Mucosa of rectum (tissue), 2 donors: ENCODE measurements around the gene WDR72.
A peak's percentile ranks its signal among the peaks of the same experiment; 100 is the strongest.

Experiments used
- H3K27ac ChIP-seq, 2 donors: one replicate each; pipeline ENCODE4 v1.7.0; 2013; ENCODE audit warnings: inconsistent platforms in 2 of 2, low read depth in 2 of 2, low read length in 2 of 2
- H3K27me3 ChIP-seq, 2 donors: one replicate each; pipeline ENCODE4 v1.7.0; 2013; ENCODE audit warnings: low read length in 2 of 2; ENCODE audit not compliant: control insufficient read depth in 2 of 2, insufficient read depth in 2 of 2
- H3K36me3 ChIP-seq, 2 donors: one replicate each; pipeline ENCODE4 v1.7.0; 2013; ENCODE audit warnings: low read length in 2 of 2; ENCODE audit not compliant: control insufficient read depth in 2 of 2, insufficient read depth in 2 of 2
- H3K4me1 ChIP-seq, 2 donors: one replicate each; pipeline ENCODE4 v1.7.0; 2013; ENCODE audit warnings: low read length in 2 of 2, mild to moderate bottlenecking in 1 of 2; ENCODE audit not compliant: control insufficient read depth in 2 of 2, insufficient read depth in 2 of 2
- H3K4me3 ChIP-seq, 2 donors: one replicate each; pipeline ENCODE4 v1.7.0; 2013; ENCODE audit warnings: low read length in 2 of 2
- H3K9ac ChIP-seq, 2 donors: one replicate each; pipeline ENCODE4 v1.7.0; 2013; ENCODE audit warnings: low read length in 2 of 2, low read depth in 1 of 2, mild to moderate bottlenecking in 1 of 2
- H3K9me3 ChIP-seq, 2 donors: one replicate each; pipeline ENCODE4 v1.7.0; 2013; ENCODE audit warnings: low read length in 2 of 2; ENCODE audit not compliant: control insufficient read depth in 2 of 2
- donor health status: healthy.
- donor health status: Normal muscosa, but diverticular disease.

Gene WDR72

GRCh38 chr15:53611145-53611920 lies 148.1 kb downstream of the WDR72 start:
- H3K27ac ChIP-seq: no peak overlapping the region
- H3K36me3 ChIP-seq: no peaks in the 10 kb centered on the region
- no peak overlapping the region for H3K9ac ChIP-seq
- H3K27me3 ChIP-seq: no peaks in the 10 kb centered on the region
- H3K4me1 ChIP-seq: no peaks in the 10 kb centered on the region
- H3K4me3 ChIP-seq: no peak overlapping the region
- H3K9me3 ChIP-seq: no peaks in the 10 kb centered on the region

GRCh38 chr15:53591041-53591440 lies 168.4 kb downstream of the WDR72 start:
- H3K9me3 ChIP-seq: no peaks in the 10 kb centered on the region
- H3K4me3 ChIP-seq: no peak overlapping the region
- H3K4me1 ChIP-seq: peaks cover 0 to 3% of the 10 kb centered on the region in 2 donors
- no peaks in the 10 kb centered on the region for H3K27me3 ChIP-seq
- no peak overlapping the region for H3K9ac ChIP-seq
- H3K36me3 ChIP-seq: no peaks in the 10 kb centered on the region
- no peak overlapping the region for H3K27ac ChIP-seq

- H3K4me1 ChIP-seq: peaks cover 0 to 3% of the 10 kb centered on the region in 2 donors
- no peaks in the 10 kb centered on the region for H3K27me3 ChIP-seq
- no peaks in the 10 kb centered on the region for H3K36me3 ChIP-seq
- no peak overlapping the region for H3K27ac ChIP-seq
- no peak overlapping the region for H3K4me3 ChIP-seq
- H3K9ac ChIP-seq: no peak overlapping the region
- no peaks in the 10 kb centered on the region for H3K9me3 ChIP-seq
These were observed 169.1 kb downstream of the WDR72 start for GRCh38 chr15:53590380-53590779.

- Histone ChIP-seq H3K36me3 (no peaks in the 10 kb centered on the region), H3K27me3 (no peaks in the 10 kb centered on the region), H3K27ac (no peak overlapping the region), H3K4me3 (no peak overlapping the region), H3K9ac (no peak overlapping the region), H3K4me1 (peaks cover 0 to 3% of the 10 kb centered on the region in 2 donors), H3K9me3 (no peaks in the 10 kb centered on the region)
These were observed 169.9 kb downstream of the WDR72 start for GRCh38 chr15:53589520-53590057.

DNA sequence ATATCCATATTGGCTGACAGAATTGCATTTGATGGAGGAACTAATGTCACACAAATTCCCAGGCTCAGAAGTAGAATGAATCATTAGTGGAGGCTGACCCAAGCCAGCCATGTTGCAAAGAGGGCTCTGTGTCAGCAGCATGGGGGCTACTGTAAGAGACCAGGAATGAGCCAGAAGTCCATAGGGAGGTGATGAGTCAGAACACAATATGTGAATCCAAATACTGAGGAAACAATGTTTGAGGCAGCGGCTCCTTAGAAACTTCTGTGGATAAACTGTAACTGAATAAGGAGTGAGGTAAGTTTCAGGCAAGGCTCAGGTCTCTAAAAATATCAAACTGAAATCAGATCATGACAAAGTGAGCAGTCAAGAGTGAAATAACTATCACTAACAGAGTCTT lies 170.7 kb downstream of the WDR72 start:
- Histone ChIP-seq H3K36me3 (no peaks in the 10 kb centered on the region), H3K9me3 (no peaks in the 10 kb centered on the region), H3K9ac (no peak overlapping the region), H3K27ac (no peak overlapping the region), H3K27me3 (no peaks in the 10 kb centered on the region), H3K4me3 (no peak overlapping the region), H3K4me1 (peaks cover 0 to 3% of the 10 kb centered on the region in 2 donors)

- Histone ChIP-seq H3K27me3 (no peaks in the 10 kb centered on the region), H3K27ac (no peak overlapping the region), H3K9me3 (no peaks in the 10 kb centered on the region), H3K36me3 (no peaks in the 10 kb centered on the region), H3K4me1 (peaks cover 0 to 3% of the 10 kb centered on the region in 2 donors), H3K4me3 (peak overlapping the region in 1 of 2 donors; percentile 22), H3K9ac (no peak overlapping the region)
These were observed 172.7 kb downstream of the WDR72 start for GRCh38 chr15:53586799-53587198.

DNA sequence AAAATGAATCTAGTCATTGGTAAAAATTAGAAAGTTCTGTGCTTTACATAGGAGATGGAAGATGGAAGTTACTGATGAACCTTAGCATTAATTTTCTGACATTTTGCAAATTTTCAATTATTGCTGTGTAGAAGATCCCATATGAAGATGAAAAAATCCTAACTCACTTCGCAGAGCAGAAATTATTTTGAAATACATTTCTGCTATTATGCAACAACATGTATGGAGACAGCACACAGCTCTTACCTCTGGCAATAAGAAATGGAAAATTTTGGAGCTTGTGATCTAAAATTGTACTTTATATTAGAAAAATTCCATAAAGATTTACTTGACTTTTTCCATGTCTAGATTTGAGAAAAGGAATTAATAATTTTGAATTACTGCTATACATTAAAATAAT lies 177.9 kb downstream of the WDR72 start:
- H3K36me3 ChIP-seq: no peaks in the 10 kb centered on the region
- no peak overlapping the region for H3K4me3 ChIP-seq
- H3K9me3 ChIP-seq: no peaks in the 10 kb centered on the region
- H3K27me3 ChIP-seq: no peaks in the 10 kb centered on the region
- H3K4me1 ChIP-seq: no peaks in the 10 kb centered on the region
- no peak overlapping the region for H3K27ac ChIP-seq
- no peak overlapping the region for H3K9ac ChIP-seq

GRCh38 chr15:53580366-53580765 lies 179.1 kb downstream of the WDR72 start:
- no peaks in the 10 kb centered on the region for H3K27me3 ChIP-seq
- no peaks in the 10 kb centered on the region for H3K4me1 ChIP-seq
- H3K36me3 ChIP-seq: no peaks in the 10 kb centered on the region
- H3K9me3 ChIP-seq: no peaks in the 10 kb centered on the region
- no peak overlapping the region for H3K4me3 ChIP-seq
- H3K27ac ChIP-seq: no peak overlapping the region
- H3K9ac ChIP-seq: no peak overlapping the region

DNA sequence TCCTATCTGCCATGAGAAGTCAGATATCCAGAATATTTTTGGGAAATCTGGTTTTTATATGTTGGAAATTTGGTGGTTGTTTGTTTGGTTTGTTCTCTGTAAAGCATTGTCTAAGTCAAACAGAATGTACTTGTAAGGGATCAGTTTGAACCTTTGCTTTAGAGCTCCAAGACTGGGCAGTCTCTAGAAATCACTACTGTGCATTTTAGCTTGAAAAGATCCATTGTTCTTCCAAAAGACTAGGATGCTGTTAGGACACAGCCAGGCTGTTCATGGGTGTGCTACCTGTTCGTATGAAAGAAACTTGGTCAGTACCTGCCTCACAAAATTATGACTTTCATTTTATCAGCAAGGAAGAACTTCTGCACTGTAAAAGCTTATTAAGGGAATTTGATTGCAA lies 182.6 kb downstream of the WDR72 start:
- Histone ChIP-seq H3K9me3 (no peaks in the 10 kb centered on the region), H3K36me3 (no peaks in the 10 kb centered on the region), H3K9ac (no peak overlapping the region), H3K27ac (no peak overlapping the region), H3K4me3 (no peak overlapping the region), H3K27me3 (no peaks in the 10 kb centered on the region), H3K4me1 (no peaks in the 10 kb centered on the region)

- no peaks in the 10 kb centered on the region for H3K27me3 ChIP-seq
- H3K9me3 ChIP-seq: no peaks in the 10 kb centered on the region
- H3K9ac ChIP-seq: no peak overlapping the region
- no peaks in the 10 kb centered on the region for H3K4me1 ChIP-seq
- no peak overlapping the region for H3K4me3 ChIP-seq
- no peak overlapping the region for H3K27ac ChIP-seq
- H3K36me3 ChIP-seq: no peaks in the 10 kb centered on the region
These were observed 186.4 kb downstream of the WDR72 start for GRCh38 chr15:53573091-53573490.
